ENCODE data around the gene UGP2.
A peak's percentile ranks its signal among the peaks of the same experiment; 100 is the strongest.

DNA sequence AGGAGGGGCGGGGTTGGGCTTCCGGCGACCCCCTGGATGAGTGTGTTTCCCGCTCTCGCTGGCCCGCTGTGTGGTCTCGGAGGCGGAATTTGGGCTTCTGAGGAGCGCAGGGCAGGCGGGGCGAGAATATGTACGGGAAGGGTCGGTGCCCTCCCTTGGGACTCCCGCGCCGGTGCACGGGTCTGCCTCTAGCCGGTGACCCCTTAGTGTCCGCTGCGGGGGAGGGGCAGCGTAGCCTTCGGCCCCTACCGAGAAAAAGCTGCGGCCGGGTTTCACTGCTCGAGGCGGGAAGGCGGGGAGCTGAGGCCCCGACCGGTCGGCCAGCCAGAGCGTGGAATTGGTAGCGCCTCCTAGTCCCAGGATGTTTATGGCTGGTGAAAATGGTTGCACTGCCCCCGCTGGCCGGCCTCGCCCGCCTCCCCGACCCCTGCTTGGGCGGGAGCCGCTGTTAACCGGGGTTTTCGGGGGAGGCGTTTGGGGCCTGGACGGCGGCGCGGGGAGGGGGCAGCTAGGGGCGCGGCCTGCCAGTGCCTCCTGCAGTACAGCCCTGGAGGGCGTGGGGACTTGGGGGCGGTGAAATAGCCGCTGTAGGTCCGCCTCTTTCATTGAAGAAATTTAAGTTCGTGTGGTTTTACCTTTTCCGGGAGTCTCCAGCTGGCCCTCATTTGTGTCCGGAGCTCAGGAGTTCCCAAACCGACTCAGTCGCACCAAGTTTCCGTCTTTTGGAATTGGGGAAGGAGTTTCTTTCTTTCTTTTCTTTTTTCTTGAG lies at the start of gene UGP2:
- peak; percentile 85 for TF ChIP-seq CTCF (tag by site-specific recombination; IDR thresholded peaks at IDR 0.05)
- TF ChIP-seq ZBTB21 (tag by site-specific recombination; IDR thresholded peaks at IDR 0.05), result peak; percentile 15; the same call in 1 of the 2 replicates
- no peak; the same call in 1 of the 2 replicates for TF ChIP-seq INSM2 (tag by site-specific recombination; IDR thresholded peaks at IDR 0.05)
- peak; percentile 76 for TF ChIP-seq SP3 (tag by site-specific recombination; IDR thresholded peaks at IDR 0.05)
- TF ChIP-seq SCRT2 (tag by site-specific recombination; IDR thresholded peaks at IDR 0.05), result no peak
- no peak for TF ChIP-seq ZNF133 (tag by site-specific recombination; IDR thresholded peaks at IDR 0.05)
- TF ChIP-seq, protein P1, sequence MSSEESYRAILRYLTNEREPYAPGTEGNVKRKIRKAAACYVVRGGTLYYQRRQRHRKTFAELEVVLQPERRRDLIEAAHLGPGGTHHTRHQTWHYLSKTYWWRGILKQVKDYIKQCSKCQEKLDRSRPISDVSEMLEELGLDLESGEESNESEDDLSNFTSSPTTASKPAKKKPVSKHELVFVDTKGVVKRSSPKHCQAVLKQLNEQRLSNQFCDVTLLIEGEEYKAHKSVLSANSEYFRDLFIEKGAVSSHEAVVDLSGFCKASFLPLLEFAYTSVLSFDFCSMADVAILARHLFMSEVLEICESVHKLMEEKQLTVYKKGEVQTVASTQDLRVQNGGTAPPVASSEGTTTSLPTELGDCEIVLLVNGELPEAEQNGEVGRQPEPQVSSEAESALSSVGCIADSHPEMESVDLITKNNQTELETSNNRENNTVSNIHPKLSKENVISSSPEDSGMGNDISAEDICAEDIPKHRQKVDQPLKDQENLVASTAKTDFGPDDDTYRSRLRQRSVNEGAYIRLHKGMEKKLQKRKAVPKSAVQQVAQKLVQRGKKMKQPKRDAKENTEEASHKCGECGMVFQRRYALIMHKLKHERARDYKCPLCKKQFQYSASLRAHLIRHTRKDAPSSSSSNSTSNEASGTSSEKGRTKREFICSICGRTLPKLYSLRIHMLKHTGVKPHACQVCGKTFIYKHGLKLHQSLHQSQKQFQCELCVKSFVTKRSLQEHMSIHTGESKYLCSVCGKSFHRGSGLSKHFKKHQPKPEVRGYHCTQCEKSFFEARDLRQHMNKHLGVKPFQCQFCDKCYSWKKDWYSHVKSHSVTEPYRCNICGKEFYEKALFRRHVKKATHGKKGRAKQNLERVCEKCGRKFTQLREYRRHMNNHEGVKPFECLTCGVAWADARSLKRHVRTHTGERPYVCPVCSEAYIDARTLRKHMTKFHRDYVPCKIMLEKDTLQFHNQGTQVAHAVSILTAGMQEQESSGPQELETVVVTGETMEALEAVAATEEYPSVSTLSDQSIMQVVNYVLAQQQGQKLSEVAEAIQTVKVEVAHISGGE (tag by site-specific recombination; conservative IDR thresholded peaks at IDR 0.05; ENCODE audit: low read depth), result peak; percentile 44
- TF ChIP-seq ZBTB49 (tag by site-specific recombination; IDR thresholded peaks at IDR 0.05; ENCODE audit: low read depth), result no peak
- no peak for TF ChIP-seq ZNF776 (tag by site-specific recombination; IDR thresholded peaks at IDR 0.05; ENCODE audit: borderline replicate concordance)
- no peak for TF ChIP-seq SCRT1 (tag by site-specific recombination; IDR thresholded peaks at IDR 0.05; ENCODE audit: borderline replicate concordance)
- no peak for TF ChIP-seq SETDB1 (IDR thresholded peaks at IDR 0.05; ENCODE audit: insufficient read length, low read length)
- no peak for TF ChIP-seq ZBTB7A (tag by site-specific recombination; IDR thresholded peaks at IDR 0.05; ENCODE audit: low read depth)
- TF ChIP-seq ZBTB1 (tag by site-specific recombination; IDR thresholded peaks at IDR 0.05), result no peak
